Middle frontal gyrus (tissue), 1 donor: ENCODE results near the gene TSLP.

Source experiments
- DNase-seq: peaks from one replicate; pipeline ENCODE4 v3.0.0-alpha.2; 2015; ENCODE audit warnings: low spot score; ENCODE audit errors: extremely low spot score

The TSLP gene

DNA sequence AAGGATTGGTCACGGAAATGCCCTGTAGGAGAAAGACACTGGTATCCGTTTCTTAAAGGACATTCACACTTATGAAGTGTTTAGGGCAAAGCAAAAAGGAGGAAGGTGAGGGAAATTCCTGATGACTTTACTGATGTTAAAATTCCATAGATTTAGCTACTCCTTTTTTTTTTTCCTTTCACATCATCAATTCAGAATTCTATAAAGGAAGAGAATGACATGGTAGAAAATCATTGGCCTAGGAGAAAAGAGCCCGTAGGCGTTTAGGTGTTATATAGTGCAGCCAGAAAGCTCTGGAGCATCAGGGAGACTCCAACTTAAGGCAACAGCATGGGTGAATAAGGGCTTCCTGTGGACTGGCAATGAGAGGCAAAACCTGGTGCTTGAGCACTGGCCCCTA is at the start of gene TSLP:
TSS of gene TSLP (plus strand) at position 301 of the 400 bp plus-strand sequence. CDS start 178 bp downstream, outside the sequence.
- no peak for DNase-seq

DNA sequence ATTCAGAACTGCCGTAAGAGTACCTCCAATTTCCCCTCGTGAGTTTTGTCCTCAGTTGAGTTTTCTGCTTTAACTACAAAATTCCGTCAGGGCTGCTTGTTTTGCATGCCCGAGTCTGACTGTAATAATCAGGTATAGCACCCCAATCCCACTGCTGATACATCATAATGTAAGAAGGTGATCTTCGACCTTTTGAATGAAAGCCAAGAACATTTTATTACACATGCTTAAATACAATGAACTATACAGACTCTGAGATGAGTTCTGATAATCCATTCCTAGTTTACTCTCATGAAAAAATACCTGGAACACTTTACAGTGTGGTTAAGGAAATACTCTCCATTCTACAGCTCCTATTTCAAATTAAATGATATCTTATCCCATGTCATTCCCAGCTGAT is 49.2 kb upstream of the TSLP start:
- no peak for DNase-seq

DNA sequence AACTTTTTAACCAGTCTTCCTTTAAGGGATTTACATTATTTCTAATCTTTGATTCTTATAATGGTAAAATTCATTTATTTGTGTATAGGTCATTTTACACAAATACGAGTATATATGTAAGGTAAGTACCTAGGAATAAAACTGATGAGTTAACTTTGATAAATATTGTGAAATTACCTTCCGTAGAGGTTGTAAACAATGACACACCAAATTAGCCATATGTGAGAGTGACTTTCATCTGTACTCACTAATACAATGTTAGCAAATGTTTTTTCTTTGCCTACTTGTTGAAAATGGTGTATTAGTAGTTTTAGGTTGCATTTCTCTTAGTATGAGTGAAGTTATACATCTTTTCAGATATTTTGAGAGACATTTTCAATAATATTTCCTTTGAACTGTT is 42.6 kb upstream of the TSLP start:
- no peak for DNase-seq

DNA sequence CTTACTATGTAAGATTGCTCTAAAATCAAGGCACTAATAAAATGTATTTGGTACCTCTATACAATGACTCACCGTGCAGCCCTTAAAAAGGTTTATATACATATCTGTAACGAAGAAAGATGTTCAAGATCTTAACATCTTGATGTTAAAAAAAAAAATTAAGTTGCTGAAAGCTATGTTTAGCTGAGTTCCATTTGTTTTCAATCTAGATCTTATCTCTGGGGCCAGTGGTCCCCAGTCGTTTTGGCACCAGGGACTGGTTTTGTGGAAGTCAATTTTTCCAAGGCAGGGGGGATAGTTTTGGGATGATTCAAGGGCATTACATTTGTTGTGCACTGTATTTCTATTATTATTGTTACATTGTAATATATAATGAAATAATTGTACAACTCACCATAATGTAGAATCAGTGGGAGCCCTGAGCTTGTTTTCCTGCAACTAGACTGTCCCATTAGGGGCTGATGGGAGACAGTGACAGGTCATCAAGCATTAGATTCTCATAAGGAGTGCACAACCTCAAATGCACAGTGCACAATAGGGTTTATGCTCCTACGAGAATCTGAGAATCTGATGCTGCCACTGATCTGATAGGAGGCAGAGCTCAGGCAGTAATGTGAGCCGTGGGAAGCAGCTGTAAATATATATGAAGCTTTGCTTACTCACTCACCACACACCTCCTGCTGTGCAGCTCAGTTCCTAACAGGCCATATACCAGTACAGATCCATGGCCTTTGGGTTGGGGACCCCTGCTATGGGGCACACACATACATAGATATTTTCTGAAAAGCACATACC is 27.6 kb upstream of the TSLP start:
- no peak for DNase-seq

DNA sequence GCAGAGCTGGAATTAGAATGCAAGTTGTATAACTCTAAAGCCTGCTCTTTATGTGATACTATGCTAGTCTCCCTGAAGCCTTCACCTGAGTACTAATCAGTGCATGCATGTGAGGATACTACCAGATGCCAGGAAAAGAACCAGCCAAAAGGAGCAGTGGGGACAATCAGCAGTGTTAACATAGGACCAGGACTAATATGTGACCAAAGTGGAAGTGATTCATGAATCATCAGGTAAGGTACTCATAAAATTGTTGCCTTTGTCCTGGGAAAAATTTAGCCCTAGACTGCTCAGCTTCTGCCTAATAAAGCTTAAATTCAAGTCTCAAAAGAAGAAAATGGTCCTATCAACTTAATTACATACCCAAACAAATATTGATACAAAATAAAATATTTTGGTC is 13.4 kb upstream of the TSLP start:
- DNase-seq: no peak

DNA sequence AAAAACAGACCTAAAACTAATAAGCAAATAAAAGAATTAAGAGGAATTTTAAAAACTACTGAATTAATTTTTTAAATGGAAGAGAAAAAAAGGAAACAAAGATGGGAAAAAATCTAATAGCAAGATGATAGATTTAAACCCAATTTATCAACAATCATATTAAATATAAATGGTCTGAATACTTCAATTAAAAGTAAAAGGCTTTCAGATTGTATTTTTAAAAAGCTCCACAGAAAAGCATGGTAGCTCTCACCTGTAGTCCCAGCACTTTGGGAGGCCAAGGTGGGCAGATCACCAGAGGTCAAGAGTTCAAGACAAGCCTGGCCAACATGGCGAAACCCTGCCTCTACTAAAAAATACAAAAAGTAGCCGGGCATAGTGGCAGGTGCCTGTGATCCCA is 11.3 kb upstream of the TSLP start:
- no peak for DNase-seq

DNA sequence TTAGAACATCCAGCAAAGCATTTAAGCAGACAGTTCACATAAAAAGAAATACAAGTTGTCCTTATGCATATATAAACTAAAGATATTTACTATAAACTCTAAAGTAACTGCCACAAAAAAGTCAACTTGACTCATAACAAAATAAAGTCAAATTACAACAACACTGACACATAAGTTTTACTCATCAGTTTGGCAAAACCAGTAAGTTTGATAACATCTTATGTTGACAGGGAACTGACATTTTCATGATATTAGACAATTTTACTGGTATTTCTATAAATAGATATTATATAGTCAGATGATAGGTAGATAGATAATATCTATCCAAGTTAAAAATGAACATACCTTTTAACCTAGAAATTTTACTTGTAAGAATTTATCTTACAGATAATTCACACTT is 9.9 kb upstream of the TSLP start:
- DNase-seq: no peak

DNA sequence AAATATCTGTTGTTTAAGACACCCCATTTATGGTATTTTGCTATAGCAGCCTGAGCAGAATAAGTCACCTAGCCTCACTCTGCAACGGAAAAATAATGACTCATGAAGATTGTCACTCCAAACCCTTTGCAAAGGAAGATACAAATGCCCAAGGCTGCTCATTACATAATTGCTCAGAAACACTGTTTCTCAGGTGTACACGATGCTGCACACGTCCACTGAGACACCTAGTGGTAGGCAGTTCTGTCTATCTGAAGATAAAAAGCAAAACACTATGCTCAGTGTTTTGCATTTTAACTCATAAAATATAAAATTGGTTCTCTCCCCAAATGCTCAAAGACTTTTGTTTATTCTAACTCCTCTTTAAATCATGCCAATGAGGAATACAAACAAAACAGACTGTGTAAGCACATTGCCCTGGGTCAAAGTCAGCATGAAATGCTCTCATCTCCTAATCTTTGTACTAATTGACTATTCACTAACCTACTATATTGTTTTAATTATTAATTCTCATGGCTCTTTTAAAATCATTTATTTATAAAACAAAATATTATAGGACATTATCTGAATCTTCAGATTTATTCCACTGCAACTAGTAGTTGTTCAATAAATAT is 7.7 kb upstream of the TSLP start:
- DNase-seq: no peak

DNA sequence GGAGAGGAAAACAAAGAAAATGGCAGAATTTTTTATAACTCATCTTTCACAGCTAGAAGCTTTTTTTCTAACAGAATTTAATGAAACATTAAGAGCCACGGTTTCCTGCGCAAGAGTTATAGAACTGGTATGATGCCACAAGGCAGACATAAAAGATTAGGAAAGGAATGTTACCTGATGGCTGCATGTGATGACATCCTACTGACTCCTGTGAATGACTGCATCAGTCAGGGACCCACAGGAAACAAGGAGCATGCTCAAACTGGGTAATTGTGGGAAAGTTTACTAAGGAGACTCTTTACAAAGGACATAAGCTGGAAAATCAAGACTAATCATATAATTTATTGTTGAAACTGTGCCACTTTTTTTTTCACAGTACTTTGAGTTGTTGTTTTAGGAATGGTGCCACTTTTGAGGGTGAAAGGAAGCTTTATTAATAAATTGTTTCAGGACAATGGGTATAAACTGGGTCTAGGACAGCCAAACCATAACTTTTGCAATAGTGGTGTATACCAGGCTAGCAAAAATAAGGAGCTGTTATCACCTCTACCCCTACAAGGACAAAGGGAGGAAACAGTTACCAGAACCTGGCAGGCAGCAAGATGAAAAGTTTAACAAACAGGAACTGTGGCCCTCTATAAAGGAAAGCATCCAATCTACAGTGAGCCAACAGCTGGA is 5.1 kb upstream of the TSLP start:
- DNase-seq: no peak

DNA sequence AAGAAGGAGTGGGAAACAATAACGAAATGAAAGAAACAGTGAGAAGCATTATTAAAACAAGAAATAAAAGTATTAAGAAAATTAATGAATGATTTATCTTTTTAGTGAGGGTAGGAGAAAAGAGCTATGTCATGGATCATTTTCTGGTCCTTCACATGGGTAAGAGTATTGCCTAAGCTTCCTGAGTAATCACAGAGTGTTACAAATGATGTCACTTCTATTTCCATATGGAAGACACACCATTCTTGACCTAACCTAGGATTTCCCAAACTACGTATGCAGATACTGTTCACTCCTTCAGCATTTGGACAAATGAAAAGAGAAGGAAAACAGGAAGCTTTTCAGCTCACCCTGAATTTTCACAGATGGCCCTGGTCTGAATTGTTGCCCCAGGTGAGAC is 3.3 kb upstream of the TSLP start:
- DNase-seq: no peak

DNA sequence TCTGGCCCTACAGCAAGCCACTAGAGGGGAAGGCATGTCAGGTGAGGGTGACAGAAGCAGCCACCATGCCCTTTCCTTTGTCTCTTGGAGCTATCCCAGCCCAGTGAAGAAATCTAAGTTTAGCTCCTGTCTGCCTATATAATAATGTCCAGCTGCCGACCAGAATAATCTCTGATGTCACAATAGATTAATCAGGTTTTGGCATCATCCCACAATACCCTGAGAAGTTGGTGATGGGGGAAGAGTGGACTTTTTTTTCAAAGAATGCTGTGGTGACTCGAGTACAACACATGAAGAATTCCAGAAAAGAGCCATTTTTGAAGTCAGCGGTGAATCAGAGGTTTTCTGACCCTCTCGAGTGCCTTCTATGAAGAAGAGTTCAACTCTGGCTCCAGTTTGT is 1.7 kb upstream of the TSLP start:
- no peak for DNase-seq

DNA sequence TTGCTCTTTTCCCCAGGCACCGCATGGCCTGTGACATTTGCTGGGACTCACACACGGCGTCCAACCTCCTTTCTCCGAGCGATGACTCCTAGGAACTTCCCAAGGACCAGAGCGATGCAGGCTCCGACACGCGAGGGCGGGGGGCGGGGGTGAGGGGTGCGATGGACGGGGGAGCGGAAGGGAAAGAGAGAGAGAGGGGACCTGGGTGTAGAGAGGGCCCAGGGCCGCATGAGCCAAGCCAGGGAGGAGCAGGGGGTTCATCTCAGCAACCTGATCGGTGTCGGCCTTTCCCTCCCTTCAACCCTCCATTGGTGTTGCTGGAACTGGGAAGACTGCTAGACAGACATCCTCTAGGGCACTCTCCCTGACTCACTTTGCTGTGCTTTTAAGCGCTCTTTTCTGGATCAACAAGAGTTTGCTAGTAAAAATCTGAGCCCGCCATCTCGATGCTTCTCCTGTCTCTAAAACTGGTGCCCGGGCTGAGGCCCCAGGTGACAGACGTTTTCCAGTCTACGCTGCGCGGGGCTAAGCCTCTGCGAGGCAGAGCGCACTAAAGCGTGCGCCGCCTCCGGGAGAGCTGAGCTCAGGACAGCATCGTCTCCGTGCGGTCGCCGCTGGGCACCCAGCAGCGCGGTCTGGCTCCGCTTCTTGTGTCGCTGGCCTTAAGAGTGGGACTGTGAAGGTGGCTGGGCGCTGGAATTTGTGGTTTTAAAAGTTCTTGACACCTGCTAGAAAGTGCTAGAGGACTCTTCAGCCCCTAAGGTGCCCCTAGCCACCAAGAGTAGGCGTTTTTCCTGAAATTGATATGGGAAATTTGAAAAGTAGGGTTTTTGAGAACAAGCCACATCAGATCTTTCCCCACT is 1.0 kb upstream of the TSLP start:
- DNase-seq: no peak

DNA sequence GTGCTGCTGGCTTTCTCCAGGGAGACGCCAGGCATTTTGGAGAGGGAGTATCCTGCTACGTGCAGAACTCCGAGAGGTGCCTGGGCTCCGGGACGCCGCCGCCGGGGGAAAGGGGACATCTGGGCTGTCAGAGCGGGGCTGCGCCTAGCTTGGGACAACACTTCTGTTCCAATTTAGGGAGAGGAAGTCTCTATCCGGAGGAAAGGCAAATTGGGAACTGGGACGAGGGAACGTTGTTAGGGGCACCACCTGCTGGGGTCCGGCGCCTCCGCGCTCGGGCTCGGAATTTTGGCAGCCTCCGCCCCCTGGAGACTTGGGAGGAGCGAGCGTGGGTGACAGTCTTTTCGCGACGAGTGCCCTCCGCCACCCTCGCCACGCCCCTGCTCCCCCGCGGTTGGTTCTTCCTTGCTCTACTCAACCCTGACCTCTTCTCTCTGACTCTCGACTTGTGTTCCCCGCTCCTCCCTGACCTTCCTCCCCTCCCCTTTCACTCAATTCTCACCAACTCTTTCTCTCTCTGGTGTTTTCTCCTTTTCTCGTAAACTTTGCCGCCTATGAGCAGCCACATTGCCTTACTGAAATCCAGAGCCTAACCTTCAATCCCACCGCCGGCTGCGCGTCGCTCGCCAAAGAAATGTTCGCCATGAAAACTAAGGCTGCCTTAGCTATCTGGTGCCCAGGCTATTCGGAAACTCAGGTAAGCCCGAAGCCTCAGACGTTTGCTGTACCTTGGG is 1.6 kb downstream of the TSLP start:
- DNase-seq: no peak

DNA sequence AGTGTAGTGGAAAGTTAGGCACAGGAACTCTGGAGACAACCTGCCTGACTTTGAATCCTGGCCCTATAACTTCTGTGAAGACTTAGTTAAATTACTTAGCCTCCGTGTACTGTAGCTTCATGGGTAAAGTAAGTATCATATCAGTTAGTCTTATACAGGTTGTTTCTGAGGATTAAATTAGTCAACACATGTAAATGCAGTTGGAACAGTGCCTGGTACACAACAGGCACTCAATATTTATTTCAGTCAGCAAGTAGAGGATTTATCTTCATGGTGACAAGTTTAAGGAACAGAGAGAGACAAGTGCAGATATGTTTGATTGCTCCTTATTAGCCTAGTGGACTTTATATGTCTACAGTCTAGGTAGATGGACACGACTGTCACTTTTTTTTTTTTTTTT is 2.7 kb downstream of the TSLP start:
- DNase-seq: no peak

DNA sequence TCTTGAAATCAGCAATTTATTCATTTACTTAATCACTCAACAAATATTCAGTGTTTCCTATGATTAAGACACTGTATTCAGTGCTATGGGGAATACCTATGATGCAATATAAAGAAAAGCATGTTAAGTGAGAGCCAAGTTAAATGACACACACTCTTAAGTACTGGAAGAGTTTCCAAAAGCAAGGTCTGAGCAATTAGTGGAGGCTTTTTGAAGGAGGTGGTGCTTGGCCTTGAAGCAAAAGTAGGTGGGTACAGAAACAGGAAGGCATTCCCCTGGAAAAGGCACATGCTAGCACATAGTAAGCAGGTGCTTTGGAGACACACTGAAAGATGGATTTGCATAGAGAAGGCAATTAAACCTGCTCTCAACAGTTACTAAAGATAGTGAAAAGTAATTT is 4.0 kb downstream of the TSLP start:
- DNase-seq: no peak

DNA sequence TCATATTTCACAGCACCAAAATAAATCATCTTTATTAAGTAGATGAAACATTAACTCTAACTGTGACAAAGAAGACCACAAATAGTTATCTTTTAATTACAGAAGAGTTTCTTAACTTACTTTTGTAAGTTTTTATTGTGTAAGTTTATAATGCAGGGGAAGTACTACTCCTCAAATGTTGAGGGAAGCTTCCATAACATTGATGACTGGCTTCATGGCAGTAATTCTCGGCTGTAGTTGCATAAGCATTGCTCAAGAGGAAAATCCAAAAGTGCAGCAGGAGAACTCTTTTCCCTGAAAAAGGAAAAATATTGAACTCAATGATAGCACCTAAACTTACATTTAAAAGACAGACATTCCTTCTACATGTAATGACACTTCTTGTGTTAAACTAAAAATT is 4.6 kb downstream of the TSLP start:
- no peak for DNase-seq

DNA sequence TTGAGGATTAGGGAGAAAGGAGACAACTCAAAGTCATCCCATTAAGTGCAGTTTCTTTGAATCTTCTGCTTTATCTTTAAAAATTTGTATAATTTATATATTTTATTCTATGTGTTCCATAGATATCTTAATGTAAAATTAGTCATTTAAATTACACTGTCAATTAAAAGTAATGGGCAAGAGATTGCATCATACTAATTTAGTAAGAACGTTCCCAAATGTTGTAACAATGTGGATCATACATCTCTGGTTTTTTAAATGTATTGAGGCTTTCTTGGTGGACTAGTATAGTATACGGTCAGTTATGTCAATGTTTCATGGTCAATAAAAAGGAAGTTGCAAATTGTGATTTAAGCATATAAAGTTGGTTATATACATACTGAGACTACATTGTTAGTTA is 6.2 kb downstream of the TSLP start:
- no peak for DNase-seq

DNA sequence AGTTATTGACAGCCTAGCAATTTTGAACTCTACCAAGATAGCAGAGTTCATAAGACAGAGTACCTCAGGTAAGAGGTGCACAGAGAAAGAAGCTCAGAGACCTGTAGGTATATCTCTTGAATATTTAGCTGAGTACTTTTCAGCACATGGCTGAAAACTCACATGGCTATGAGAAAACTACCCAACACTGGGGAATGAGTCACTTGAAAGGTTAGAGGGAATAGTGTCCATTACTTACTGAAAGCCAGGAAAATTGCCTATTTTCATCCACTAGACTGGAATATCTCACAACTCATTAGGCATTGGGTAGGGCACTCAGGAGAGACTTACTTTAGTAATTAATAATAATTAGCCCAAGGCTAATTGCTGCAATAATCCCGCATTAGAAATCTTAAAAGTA is 8.3 kb downstream of the TSLP start:
- no peak for DNase-seq

DNA sequence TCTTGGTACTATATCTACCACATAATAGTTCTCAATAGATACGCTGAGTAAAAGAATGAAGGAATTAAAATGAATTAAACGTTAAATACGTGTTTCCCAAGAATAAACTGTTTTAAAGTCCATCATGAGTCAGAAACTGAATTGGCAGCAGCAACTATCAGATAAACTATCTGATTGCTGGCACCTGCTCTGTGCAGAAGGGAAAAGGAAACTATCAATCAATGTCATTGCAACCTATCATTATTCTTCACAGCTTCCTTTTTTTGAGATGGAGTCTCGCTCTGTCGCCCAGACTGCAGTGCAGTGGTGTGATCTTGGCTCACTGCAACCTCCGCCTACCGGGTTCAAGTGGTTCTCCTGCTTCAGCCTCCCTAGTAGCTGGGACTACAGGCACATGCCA is 11.8 kb downstream of the TSLP start:
- no peak for DNase-seq

DNA sequence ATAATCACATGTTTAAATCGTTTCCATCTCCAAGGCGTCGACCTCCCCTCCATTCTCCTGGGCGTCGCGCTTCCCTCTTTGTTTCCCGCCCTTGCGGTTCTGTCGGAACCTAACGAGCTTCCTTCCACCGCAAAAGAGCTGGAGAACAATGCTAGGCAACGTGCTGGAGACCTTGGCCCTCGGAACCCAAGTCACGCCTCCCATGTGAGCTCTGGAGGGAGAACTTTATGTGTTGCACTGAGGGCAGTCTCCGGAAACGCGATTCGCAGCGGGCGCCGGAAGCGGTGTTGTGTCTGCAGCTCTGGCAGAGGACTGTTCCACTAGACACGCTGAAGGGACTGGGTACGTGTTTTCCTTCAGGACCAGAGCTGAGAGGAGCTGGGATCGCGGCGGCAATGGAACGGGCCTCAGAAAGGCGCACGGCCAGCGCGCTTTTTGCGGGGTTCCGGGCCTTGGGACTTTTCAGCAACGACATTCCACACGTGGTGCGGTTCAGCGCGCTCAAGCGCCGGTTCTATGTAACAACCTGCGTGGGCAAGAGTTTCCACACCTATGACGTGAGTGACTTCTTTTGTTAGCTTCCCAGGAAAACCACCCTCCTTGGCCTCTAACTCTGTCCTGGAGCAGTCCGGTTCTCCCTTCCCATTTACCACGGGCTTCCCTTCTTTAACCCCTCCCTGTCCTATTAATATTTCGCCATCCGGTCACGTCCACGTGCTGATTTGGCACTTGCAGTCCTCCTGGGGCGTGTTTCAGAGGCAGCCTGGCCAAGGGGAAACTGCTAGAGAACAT is 20.7 kb downstream of the TSLP start, which contains the start of gene WDR36:
TSS of gene WDR36 (plus strand) at position 287 of the 792 bp plus-strand sequence. CDS start at position 396, 109 bp downstream.
- DNase-seq: peak; percentile 83
